Endothelial cell (in vitro differentiated cells): Measurements from ENCODE around the gene ONECUT3. TPM values are rescaled to one million over a fixed set of nuclear protein-coding genes. Genes with fewer than 3 reads are reported as not detected.

Experiments
- DNase-seq: peaks from one replicate; pipeline ENCODE4 v3.0.0; 2021; ENCODE audit warnings: low spot score
- H3K27ac Mint-ChIP-seq: one replicate; pipeline ENCODE4 v1.8.0; 2021; ENCODE audit warnings: mixed read lengths, inconsistent platforms; ENCODE audit not compliant: unreplicated experiment
- H3K27me3 Mint-ChIP-seq: one replicate; pipeline ENCODE4 v1.8.0; 2021; ENCODE audit warnings: mild to moderate bottlenecking, moderate library complexity, mixed read lengths, inconsistent platforms; ENCODE audit not compliant: unreplicated experiment
- H3K36me3 Mint-ChIP-seq: one replicate; pipeline ENCODE4 v1.8.0; 2021; ENCODE audit warnings: mild to moderate bottlenecking, low read depth, mixed read lengths, inconsistent platforms; ENCODE audit not compliant: unreplicated experiment
- H3K4me1 Mint-ChIP-seq: one replicate; pipeline ENCODE4 v1.8.0; 2021; ENCODE audit warnings: mild to moderate bottlenecking, mixed read lengths, inconsistent platforms; ENCODE audit not compliant: unreplicated experiment
- H3K4me3 Mint-ChIP-seq: one replicate; pipeline ENCODE4 v1.8.0; 2021; ENCODE audit warnings: mild to moderate bottlenecking, mixed read lengths, inconsistent platforms; ENCODE audit not compliant: unreplicated experiment
- H3K9me3 Mint-ChIP-seq: one replicate; pipeline ENCODE4 v1.8.0; 2021; ENCODE audit warnings: mixed read lengths, inconsistent platforms; ENCODE audit not compliant: unreplicated experiment
- total RNA-seq: library from RNA; stranded (reverse); fragmentation: NEBNext Ultra II Directional; extraction: Animal tissue kit (Norgen Biotek cat#: 25700); gene quantifications from one replicate; pipeline ENCODE4 v1.2.1, GENCODE V29; 2021; ENCODE audit not compliant: unreplicated experiment
- TF ChIP-seq, protein P1 (sequence below): fragments of 200-600 bp; sonication (generic); IDR thresholded peaks from one replicate; pipeline ENCODE4 v1.5.0; 2021; ENCODE audit warnings: antibody characterized with exemption; ENCODE audit not compliant: unreplicated experiment

The ONECUT3 gene
- total RNA-seq, 1 donor from 2014 or later: not detected

DNA sequence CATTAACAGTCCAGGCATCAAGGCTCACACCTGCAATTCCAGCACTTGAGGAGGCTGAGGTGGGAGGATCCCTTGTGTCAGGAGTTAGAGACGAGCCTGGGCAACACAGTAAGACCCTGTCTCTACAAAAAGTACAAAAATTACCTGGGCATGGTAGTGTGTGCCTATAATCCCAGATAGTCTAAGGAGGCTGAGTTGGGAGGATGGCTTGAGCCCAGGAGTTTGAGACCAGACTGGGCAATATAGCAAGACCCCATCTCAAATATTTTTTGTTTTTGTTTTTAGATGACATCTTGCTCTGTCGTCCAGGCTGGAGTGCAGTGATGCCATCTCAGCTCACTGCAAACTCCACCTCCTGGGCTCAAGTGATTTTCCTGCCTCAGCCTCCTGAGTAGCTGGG, 40.1 kb upstream of the ONECUT3 start:
- H3K36me3 Mint-ChIP-seq: no peaks in the 10 kb centered on the region
- H3K4me1 Mint-ChIP-seq: peaks cover 3% of the 10 kb centered on the region
- TF ChIP-seq, protein P1, sequence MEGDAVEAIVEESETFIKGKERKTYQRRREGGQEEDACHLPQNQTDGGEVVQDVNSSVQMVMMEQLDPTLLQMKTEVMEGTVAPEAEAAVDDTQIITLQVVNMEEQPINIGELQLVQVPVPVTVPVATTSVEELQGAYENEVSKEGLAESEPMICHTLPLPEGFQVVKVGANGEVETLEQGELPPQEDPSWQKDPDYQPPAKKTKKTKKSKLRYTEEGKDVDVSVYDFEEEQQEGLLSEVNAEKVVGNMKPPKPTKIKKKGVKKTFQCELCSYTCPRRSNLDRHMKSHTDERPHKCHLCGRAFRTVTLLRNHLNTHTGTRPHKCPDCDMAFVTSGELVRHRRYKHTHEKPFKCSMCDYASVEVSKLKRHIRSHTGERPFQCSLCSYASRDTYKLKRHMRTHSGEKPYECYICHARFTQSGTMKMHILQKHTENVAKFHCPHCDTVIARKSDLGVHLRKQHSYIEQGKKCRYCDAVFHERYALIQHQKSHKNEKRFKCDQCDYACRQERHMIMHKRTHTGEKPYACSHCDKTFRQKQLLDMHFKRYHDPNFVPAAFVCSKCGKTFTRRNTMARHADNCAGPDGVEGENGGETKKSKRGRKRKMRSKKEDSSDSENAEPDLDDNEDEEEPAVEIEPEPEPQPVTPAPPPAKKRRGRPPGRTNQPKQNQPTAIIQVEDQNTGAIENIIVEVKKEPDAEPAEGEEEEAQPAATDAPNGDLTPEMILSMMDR: no peak
- no peak for DNase-seq
- H3K9me3 Mint-ChIP-seq: no peaks in the 10 kb centered on the region
- H3K27me3 Mint-ChIP-seq: peaks cover 12% of the 10 kb centered on the region
- H3K27ac Mint-ChIP-seq: no peak overlapping the region
- no peak overlapping the region for H3K4me3 Mint-ChIP-seq

DNA sequence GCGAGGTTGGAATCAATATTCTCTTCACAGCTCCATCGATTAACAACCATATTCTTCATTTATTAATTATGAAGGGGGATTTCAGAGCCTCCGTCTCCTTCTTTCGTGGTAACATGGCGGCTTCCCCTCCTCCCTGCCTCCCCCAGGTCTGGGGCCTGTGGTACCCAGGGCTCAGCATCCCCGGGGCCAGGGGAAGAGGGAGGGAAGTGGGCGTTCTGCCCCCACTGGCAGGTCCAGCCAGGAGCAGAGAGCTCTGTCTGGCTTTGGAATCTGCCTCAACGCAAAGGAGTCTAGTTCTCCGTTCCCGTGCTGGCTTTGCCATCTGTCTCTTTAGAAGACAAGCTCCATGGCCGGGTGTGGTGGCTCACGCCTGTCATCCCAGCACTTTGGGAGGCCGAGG, 37.8 kb upstream of the ONECUT3 start:
- Mint-ChIP-seq H3K4me3 (no peak overlapping the region), H3K9me3 (no peaks in the 10 kb centered on the region), H3K27ac (no peak overlapping the region)

DNA sequence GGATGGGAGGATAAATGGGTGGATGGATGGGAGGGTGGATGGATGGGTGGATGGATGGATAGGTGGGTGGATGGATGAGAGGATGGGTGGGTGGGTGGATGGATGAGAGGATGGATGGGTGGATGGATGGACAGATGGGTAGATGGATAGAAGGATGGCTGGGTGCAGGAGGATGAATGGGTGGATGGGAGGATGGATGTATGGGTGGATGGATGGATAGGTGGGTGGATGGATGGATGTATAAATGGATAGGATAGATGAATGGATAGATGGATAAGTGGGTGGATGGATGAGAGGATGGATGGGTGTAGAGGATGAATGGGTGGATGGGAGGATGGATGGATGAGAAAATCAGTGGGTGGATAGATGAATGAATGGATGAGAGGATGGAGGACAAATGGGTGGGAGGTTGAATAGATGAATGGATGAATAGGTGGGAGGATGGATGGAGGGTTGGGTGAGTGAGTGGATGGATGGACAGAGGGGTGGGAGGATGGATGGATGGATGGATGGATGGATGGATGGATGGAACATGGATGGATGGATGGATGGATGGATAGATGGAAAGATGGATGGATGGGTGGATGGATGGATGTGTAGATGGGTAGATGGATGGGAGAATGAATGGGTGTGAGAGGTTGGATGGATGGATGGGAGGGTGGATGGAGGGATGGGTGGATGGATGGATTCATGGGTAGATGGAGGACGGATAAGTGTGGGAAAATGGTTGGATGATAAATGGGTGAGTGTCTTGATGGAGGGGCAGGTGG, 35.9 kb upstream of the ONECUT3 start:
- H3K4me3 Mint-ChIP-seq: peak overlapping the region; percentile 59
- no peak for DNase-seq
- H3K27ac Mint-ChIP-seq: no peak overlapping the region
- peaks cover 3% of the 10 kb centered on the region for H3K4me1 Mint-ChIP-seq
- no peaks in the 10 kb centered on the region for H3K9me3 Mint-ChIP-seq
- H3K27me3 Mint-ChIP-seq: peaks cover 14% of the 10 kb centered on the region
- no peaks in the 10 kb centered on the region for H3K36me3 Mint-ChIP-seq
- TF ChIP-seq, protein P1: no peak

More for the DNA sequence above, 37.8 kb upstream of the ONECUT3 start:
- H3K36me3 Mint-ChIP-seq: no peaks in the 10 kb centered on the region
- H3K27me3 Mint-ChIP-seq: peaks cover 16% of the 10 kb centered on the region
- TF ChIP-seq, protein P1: no peak
- peaks cover 3% of the 10 kb centered on the region for H3K4me1 Mint-ChIP-seq
- DNase-seq: no peak

DNA sequence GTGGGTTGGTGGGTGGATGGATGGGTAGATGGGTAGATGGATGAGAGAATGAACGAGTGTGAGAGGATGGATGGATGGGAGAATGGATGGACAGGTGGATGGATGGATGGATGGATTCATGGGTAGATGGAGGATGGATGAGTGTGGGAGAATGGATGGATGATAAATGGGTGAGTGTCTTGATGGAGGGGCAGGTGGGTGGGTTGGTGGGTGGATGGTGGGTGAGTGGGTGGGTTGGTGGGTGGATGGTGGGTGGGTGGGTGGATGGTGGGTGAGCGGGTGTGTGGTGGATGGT, 35.4 kb upstream of the ONECUT3 start:
- H3K4me3 Mint-ChIP-seq: no peak overlapping the region
- TF ChIP-seq, protein P1: no peak
- H3K27me3 Mint-ChIP-seq: peaks cover 18% of the 10 kb centered on the region
- H3K27ac Mint-ChIP-seq: no peak overlapping the region
- H3K36me3 Mint-ChIP-seq: no peaks in the 10 kb centered on the region
- H3K4me1 Mint-ChIP-seq: peaks cover 3% of the 10 kb centered on the region
- no peak for DNase-seq
- no peaks in the 10 kb centered on the region for H3K9me3 Mint-ChIP-seq

DNA sequence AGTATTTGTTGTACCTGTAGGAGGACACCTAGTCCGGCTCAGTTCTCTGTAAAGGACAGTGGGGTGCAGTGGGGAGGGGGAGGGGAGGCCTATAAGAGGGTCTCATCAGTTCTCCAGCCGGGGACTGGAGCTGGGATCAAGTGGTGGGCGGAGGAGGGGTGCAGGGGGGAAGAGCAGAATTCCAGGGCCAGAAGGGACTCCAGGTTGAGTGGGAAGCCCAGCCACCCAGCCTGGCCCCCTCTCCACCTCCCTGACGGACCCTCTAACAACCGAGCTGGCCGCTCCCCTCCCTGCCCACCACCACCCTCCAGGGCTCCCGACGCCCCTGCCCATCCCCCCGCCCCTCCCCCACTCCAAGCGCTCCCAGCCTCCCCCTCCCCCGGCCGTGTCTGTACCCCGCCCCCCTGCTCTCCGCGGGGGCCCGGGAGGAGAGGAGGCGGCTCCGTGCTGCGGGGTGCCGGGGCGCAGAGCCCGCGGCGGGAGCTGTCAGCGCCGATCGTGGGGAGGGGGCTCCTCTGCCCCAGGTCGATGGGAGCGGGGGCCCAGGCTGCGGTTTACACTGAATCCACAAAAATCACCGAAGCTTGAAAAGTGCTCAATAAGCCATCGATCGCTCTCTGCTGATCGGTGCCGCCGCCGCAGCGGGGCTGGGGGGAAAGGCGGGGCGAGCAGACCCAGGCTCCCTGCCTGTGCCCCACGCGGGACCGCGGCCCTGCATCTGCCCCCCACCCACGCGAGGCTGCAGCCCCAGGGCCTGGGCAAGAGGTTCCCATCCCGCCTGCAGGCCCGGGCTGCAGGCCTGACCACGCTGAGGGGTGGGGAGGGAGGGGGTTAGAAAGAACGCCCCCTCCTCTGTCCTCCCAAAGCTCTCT, 34.6 kb upstream of the ONECUT3 start:
- H3K4me3 Mint-ChIP-seq: no peak overlapping the region
- no peak for DNase-seq
- TF ChIP-seq, protein P1: no peak

More for the DNA sequence above, 34.6 kb upstream of the ONECUT3 start:
- peaks cover 3% of the 10 kb centered on the region for H3K4me1 Mint-ChIP-seq
- peaks cover 19% of the 10 kb centered on the region for H3K27me3 Mint-ChIP-seq
- H3K36me3 Mint-ChIP-seq: no peaks in the 10 kb centered on the region
- no peak overlapping the region for H3K27ac Mint-ChIP-seq
- no peaks in the 10 kb centered on the region for H3K9me3 Mint-ChIP-seq
